HG03520 (cell line): Measurements from ENCODE around the gene RASA1.
A peak's percentile ranks its signal among the peaks of the same experiment; 100 is the strongest.

Experiments used
- ATAC-seq: cut with Tn5 transposase; IDR thresholded peaks from one replicate; pipeline ENCODE4 v1.9.1; 2021; ENCODE audit warnings: mild to moderate bottlenecking, moderate library complexity; ENCODE audit not compliant: unreplicated experiment

Gene RASA1

DNA sequence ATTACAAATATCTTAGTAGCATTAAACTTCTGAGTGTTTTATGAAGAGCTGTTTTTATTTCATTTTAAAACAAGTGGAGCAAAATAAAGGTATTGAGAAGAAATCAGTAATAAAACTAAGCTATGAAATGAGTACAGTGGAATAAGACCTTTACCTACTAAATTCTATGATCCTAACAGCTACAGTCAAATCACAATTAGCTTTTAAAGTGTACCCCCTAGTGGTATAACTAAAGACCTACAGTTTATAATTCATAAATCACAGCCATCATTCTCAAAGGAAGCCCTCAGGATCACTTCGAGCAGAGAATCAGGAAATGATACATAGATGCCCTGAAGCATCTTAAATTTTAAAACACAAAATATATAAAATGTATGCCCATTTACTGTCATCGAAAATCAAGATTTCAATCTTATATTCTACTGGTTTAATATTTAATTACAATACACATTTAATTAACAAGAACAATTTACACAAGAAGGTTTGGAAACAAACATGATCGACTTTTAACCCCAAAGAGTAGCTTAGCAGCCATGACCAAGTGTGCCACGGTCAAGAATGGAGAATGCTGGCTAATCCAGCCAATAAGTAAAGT is 132.7 kb downstream of the RASA1 start:
- ATAC-seq = peak; percentile 77

GRCh38 chr5:87401626-87402025 is 133.9 kb downstream of the RASA1 start:
- ATAC-seq = no peak

DNA sequence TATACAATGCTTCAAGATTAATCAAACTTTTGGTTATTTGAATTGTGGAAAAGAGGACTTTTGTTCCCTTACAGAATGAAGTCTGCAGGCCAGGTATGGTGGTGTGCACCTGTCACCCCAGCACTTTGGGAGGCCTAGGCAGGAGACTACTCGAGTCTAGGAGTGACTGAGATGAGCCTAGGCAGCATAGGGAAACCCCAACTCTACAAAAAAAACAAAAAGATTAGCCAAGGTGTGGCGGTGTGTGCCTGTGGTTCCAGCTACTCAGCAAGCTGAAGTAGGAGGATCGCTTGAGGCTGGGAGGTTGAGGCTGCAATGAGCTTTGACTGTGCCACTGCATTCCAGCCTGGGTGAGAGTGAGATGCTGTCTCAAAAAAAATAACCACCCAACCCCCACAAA is 135.7 kb downstream of the RASA1 start:
- ATAC-seq = no peak

GRCh38 chr5:87403899-87404298 is 136.2 kb downstream of the RASA1 start:
- ATAC-seq = no peak

DNA sequence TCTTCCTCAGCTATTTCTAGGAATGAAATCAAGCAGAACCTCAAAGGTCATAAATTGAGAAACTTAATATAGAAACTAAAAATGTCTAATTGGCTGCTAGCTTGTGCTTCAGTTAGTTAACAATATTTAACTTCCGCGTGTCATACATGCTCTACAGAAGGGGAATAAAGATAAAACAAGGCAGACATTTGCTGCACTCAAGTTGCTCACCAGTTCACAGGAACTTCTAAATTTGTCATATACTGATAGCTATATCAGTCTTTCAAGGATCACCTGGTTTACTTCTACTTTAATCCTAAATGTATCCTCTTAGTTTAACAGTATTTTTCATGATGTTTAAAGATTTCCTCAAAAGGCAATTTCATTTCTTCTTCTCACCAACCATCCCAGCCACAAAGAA is 136.7 kb downstream of the RASA1 start:
- no peak for ATAC-seq

GRCh38 chr5:87405472-87406155 is 137.9 kb downstream of the RASA1 start:
- no peak for ATAC-seq

- no peak for ATAC-seq
Measured at GRCh38 chr5:87408204-87408603, 140.5 kb downstream of the RASA1 start.

DNA sequence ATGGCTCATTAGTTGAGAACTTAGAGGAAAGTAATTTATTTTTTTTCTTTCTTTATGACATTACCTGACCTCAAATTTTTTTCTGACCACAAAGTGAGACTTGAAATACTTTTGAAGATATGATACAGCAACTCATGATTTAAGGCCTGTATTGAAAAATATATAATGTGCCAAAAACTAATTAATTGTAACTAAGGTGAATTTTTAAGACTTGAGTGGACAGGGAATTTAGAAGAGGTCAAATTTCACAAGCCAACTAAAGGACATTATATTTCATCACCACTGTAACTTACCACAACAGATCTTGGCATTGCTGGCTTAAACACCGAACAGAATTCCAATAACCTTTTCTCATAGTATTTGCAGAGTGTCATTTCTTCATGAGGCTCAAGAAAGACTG is 143.2 kb downstream of the RASA1 start:
- no peak for ATAC-seq

- ATAC-seq = no peak
Measured at GRCh38 chr5:87411586-87411972, 143.9 kb downstream of the RASA1 start.

GRCh38 chr5:87411973-87412629 is 144.4 kb downstream of the RASA1 start:
- peak; percentile 6 for ATAC-seq

- peak; percentile 99 for ATAC-seq
Measured at GRCh38 chr5:87412630-87413342, 145.1 kb downstream of the RASA1 start, which contains the start of gene CCNH. CCNH (minus strand) TSS chr5:87412930; CDS start chr5:87412794, 136 bp downstream.

DNA sequence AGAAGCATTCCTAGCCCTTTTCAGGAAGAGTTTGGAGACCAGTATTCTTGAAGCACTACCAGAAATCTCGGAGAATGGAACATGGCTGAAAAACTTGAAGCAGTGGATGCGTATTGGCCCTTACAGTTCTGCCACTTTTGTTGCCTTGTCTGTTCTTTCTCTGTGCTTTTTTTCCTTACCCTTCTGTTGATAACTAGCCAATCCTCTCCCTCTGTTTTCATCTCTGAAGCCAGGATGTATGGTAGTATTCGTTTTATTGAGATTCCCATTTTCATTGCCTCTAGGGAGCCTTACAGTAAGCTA is 145.6 kb downstream of the RASA1 start:
- ATAC-seq = no peak

DNA sequence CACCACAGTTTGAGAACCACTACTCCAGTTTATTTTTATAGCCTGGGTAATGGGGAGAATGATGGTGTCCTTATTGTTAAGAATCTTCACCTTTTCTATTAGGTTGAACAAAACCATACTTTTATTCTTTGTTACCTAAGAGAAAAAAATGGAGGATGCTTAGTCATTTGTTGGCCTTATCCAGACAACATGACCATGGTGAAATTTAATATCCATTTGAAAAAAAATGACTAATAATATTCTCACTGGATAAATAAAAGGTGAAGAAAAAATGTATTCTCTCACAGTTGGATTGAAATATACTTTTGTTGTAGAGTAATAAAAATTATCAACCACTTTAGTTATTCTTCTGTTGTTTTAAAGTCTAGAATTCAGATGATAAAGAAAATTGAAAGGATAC is 150.8 kb downstream of the RASA1 start:
- no peak for ATAC-seq

DNA sequence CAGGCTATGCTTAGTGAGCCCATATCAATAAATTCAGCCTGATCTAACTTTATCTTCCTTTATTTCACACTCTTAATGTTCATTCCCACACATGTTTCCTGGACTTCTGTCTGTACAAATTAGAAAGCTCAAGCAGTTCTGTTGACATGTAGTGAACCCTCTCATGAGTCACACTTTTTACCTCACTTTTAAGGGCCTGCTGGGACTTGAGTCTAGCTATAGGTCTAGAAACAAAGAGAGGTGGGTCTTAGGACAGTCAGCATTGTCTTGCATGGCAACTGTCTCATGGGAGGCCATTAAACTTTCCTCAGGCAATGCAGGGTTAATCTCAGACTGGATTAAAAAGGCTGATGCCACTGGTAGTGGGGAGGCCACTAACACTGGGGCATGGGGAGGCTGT is 153.6 kb downstream of the RASA1 start:
- ATAC-seq = no peak

- ATAC-seq = no peak
Measured at GRCh38 chr5:87423755-87424154, 156.1 kb downstream of the RASA1 start.

DNA sequence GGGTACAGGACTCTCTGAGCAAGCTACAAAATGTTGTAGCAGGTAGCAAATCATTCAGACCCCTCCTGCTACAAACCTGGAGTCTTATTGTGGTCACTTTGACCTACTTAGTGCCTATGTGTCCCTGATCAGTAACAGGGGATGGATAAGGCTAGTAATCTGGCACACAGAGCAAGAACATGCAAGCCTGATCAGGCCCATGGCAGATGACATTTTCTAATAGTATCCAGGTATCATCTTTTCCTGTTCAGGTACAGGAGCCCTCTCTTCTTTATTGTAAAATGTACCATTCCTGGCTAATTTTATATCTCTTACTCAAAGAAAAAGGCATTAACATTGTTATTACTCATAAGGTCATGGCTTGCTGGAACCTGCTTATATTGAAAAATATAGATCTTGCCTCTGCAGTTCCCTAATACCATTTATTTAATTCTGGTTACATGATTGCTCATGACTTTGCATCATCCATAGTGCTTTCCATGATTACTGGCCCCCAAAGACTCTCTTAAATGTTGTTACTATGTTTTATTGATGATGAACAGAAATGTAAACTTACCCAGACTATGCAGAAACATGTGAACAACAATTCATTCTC is 163.3 kb downstream of the RASA1 start:
- ATAC-seq = no peak

GRCh38 chr5:87432460-87432859 is 164.8 kb downstream of the RASA1 start:
- ATAC-seq = no peak

DNA sequence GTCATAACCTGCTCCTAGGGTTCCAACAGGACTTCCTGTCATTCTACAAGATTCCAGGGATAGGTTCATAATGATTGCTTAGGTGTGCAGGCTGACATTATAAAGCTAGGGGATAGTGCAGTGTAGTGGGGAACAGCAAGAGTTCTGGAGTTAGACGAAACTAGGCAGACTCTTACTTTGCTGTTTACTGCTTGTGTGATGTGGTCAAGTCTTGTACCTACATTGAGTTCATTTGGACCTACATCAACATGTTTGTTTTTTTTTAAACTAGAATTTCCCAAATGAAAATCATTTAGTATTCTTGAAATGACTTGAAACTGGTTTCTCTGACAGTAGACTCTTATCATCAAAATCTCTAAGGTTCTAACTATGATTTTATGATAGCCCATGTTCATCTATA is 166.3 kb downstream of the RASA1 start:
- ATAC-seq = no peak

DNA sequence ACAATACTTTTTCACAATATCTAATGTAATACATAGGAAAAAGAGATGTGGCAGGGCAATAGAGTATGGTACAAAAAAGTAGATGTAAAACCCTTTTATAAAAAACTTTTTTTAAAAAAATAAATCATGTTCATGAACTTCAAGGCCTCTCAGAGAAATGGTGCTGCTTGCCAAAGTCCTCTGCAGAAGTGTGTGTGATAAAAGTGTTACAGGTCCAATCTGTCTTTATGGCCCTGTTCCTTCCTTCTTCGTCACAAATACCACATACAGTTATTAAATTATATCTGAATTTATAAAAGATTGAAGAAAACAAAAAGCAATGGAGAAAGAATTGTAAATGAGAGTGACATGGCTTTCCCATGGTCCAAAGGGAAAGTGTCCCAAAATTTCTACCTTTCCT is 166.8 kb downstream of the RASA1 start:
- no peak for ATAC-seq

DNA sequence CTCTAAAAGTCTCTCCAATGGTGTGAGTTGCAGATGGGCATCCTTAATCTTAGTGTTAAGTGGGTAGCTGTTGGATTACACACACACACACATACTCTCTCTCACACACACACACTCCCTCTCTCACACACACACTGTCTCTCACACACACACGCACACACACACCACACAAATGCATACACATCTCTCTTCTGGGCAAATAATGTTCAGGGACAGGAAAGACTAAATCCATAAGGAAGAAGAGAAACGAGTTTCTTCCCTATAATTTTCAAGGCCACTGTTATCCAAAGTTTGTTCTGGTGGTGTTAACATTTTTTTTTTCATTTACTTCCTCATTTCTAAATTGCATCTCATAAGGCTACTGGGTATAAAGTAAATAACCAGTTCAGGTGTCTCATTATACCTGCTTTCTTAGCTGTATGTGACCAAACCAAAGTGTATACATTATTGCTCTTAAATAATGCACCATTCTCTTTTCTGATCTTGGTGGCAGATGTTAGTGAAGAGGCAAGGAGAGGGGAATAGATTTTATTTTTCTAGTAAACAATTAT is 167.5 kb downstream of the RASA1 start:
- no peak for ATAC-seq

GRCh38 chr5:87437724-87438123 is 170.0 kb downstream of the RASA1 start:
- no peak for ATAC-seq
